Putamen (tissue), 1 donor: ENCODE results near the gene LRCOL1.

ENCODE experiments used
- DNase-seq: peaks from one replicate; pipeline ENCODE4 v3.0.0-alpha.2; 2016; ENCODE audit warnings: low spot score

The LRCOL1 gene

GRCh38 chr12:132563911-132564310 is 46.5 kb downstream of the LRCOL1 start:
- no peak for DNase-seq

- no peak for DNase-seq
Observed at GRCh38 chr12:132562489-132563021, 47.8 kb downstream of the LRCOL1 start.

DNA sequence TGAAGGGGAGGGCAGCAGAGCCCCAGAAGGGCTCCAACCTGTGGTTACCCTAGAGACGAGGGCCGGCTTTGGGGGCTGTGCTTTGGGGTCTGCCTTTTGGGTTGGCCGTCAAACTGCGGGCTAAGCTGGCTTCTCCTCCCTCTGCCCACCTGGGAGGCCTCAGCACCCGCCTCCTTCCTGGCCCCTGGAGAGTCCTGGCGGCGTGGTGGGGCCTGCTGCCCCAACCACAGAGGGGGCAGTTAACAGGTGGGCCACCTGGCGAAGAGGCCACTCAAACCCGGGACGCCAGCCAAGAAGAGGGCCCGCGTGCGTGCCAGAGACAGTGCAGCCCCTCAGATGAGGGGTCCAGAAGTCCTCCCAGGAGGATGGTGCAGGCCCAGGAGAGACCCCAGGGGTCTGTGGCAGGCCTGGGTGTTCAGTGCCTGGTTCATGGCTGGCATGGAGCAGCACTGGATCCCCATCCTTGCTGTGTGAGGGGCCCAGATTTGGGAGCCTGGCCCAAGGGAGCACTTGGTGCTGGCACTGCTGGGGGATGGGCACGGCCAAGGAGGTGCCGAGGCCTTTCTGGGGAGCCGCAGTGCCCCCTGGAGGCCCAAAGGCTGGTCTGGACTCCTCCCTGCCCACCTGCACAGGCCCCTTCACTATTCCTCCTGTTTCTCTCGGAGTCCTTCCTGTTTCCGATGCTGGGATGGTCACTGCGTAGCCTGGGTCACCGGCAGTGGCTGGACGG is 48.8 kb downstream of the LRCOL1 start:
- no peak for DNase-seq

DNA sequence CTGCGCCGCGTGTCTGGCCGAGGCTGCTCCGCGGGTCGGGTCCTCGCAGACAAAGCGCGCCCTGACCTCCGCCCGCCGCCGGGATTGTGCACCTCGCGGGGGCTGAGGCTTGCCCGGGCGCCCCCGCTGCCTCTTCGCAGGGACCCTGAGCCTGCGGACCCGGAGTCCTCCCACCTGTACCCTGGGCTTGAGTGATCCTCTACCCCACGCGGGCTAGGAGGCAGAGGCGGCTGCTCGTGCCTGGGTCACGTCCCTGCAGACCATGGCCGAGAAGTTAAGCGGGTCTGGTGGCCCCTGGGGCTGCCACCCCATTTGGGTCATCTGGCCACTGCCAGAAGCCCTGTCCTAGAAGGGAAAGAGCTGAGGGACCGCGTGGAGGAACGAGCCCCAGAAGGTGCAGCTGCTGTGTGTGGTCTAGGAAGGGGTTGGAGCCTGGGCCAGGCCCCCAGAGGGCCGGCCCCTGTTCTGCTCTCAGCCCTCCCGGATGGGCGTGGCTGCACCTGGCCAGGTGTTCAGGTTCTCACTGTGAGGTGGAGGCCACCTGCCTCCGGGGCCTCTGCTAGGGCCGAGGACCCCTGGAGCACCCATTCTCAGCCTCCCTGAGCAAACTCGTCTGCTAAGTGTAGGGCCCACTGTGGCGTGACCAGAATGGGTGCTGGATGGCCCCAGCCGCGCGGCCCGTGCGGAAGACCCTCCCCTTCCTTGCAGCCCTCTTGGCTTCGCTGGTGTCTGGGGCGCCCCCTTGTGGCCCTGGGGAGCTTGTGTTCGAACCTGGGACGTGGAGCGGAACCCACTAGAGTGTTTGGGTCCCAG is 49.6 kb downstream of the LRCOL1 start:
- no peak for DNase-seq

GRCh38 chr12:132560364-132560613 is 50.1 kb downstream of the LRCOL1 start:
- DNase-seq: no peak

- peak; percentile 23 for DNase-seq
Observed at GRCh38 chr12:132559652-132560363, 50.6 kb downstream of the LRCOL1 start.

GRCh38 chr12:132558861-132559623 is 51.3 kb downstream of the LRCOL1 start:
- DNase-seq: no peak

DNA sequence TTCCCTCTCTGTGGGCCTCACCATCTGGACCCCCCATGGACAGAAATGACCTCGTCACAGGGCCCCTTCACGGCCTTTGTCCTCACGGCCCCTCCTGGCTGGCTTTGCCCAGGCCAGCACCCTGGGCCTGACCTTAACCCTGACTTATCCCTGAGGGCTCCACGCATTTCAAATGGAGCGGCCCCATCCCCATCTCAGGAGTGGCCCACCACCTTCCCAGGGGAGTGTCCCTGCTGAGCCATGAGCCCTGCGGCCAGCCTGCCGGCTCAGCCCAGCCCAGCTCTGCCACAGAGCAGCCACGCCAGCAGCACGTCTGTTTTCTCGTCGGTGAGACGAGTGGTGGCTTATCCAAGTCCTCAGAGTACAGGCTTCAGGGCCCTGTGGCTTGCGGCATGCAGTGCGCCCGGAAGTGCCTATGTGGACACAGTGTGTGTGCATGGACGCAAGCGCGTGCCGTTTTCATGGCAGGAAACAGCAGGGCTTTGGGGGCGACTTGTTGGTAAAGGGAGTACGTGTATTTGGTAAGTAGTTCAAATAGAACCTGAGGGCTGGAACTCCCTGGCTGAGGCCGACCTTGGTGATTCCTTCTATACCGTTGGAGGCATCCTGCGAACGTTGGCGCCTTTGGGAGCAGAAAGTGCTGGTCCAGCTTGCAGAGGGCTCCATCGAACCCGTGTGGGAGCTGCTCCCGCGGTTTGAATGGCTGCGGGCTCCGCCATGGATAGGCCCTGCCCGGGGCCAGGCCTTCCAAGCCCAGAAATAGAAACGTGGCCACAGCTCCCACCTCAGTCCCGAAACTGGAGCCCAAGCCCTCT is 52.1 kb downstream of the LRCOL1 start:
- DNase-seq: no peak

GRCh38 chr12:132557291-132558015 is 52.9 kb downstream of the LRCOL1 start:
- no peak for DNase-seq

GRCh38 chr12:132556801-132557200 is 53.6 kb downstream of the LRCOL1 start:
- DNase-seq: no peak

DNA sequence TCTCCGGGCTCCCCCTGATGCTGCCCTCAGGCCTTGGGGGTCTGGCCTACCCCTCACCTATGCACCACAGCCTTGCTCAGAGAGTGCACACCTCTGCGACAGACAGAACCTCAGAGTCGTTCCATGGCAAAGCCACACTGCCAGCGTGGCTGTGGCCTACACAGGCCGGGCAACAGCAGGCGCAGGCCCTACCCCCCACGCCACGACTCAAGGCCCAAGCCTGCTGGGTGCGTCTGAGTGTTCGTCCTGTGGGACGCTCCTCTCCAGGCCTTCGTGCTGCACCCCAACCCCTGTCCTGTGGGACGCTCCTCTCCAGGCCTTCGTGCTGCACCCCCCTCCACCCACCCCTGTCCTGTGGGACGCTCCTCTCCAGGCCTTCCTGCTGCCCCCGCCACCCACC is 54.2 kb downstream of the LRCOL1 start:
- no peak for DNase-seq

- no peak for DNase-seq
Observed at GRCh38 chr12:132555686-132556085, 54.7 kb downstream of the LRCOL1 start.

GRCh38 chr12:132554845-132555630 is 55.3 kb downstream of the LRCOL1 start:
- no peak for DNase-seq
